Skeletal muscle tissue (tissue), 4 donors: ENCODE data around the gene SFT2D1. TPM values are rescaled to one million over a fixed set of nuclear protein-coding genes. Genes with fewer than 3 reads are reported as not detected.
"Not testable (repeated sequence)": the region's sequence is repeated elsewhere in the genome, so short reads cannot be mapped to it uniquely, and the experiment has no call there.

Experiments
- H3K27ac ChIP-seq: one replicate; pipeline ENCODE4 v1.7.0; 2013; ENCODE audit warnings: mild to moderate bottlenecking, low read depth, low read length, inconsistent platforms
- H3K27me3 ChIP-seq, 3 donors: one replicate each; pipeline ENCODE4 v1.7.0; 2013; ENCODE audit warnings: low read length in 3 of 3; ENCODE audit not compliant: control insufficient read depth in 3 of 3, insufficient read depth in 3 of 3
- H3K36me3 ChIP-seq, 3 donors: one replicate each; pipeline ENCODE4 v1.7.0; 2013; ENCODE audit warnings: low read length in 3 of 3; ENCODE audit not compliant: control insufficient read depth in 3 of 3, insufficient read depth in 3 of 3
- H3K4me1 ChIP-seq, 3 donors: one replicate each; pipeline ENCODE4 v1.7.0; 2013; ENCODE audit warnings: low read length in 3 of 3, mild to moderate bottlenecking in 3 of 3; ENCODE audit not compliant: control insufficient read depth in 3 of 3, insufficient read depth in 3 of 3
- H3K4me3 ChIP-seq, 3 donors: one replicate each; pipeline ENCODE4 v1.7.0; 2013; ENCODE audit warnings: low read length in 3 of 3
- H3K9ac ChIP-seq, 3 donors: one replicate each; pipeline ENCODE4 v1.7.0; 2013; ENCODE audit warnings: low read length in 3 of 3, mild to moderate bottlenecking in 3 of 3, moderate library complexity in 2 of 3, low read depth in 1 of 3
- H3K9me3 ChIP-seq, 3 donors: one replicate each; pipeline ENCODE4 v1.7.0; 2013; ENCODE audit warnings: low read length in 3 of 3; ENCODE audit not compliant: control insufficient read depth in 3 of 3
- total RNA-seq: library from RNA; depleted of rRNA; stranded (reverse); fragments of >200 nt; gene quantifications from one replicate; pipeline ENCODE4 v1.2.3, GENCODE V29; 2014
- donor health status: Osteomylitis.

SFT2D1 gene
- 20.9 TPM for total RNA-seq

- no peaks in the 10 kb centered on the region for H3K9me3 ChIP-seq
- H3K9ac ChIP-seq, result peak within 1 kb of the TSS; percentile 96 to 98 (median 98)
- peak within 1 kb of the TSS; percentile 94 to 99 (median 99) for H3K4me3 ChIP-seq
- peaks cover 13 to 29% (median 13%) of the 10 kb centered on the region in 3 donors for H3K4me1 ChIP-seq
- peak within 1 kb of the TSS; percentile 90 for H3K27ac ChIP-seq
- peaks cover 0 to 4% (median 2%) of the 10 kb centered on the region in 3 donors for H3K36me3 ChIP-seq
- no peaks in the 10 kb centered on the region for H3K27me3 ChIP-seq
Measured at GRCh38 chr6:166342349-166343149, at the start of gene SFT2D1. Gene SFT2D1 (minus strand): TSS chr6:166342545. CDS start chr6:166342481, 64 bp downstream.

- Histone ChIP-seq H3K4me1 (peaks cover 0 to 1% (median 1%) of the 10 kb centered on the region in 3 donors), H3K9me3 (no peaks in the 10 kb centered on the region), H3K9ac (no peak overlapping the region), H3K4me3 (no peak overlapping the region), H3K27me3 (peaks cover 0 to 3% (median 0%) of the 10 kb centered on the region in 3 donors), H3K27ac (no peak overlapping the region), H3K36me3 (no peaks in the 10 kb centered on the region)
Measured at GRCh38 chr6:166389119-166389518, 46.8 kb upstream of the SFT2D1 start.

GRCh38 chr6:166388290-166389004 is 46.1 kb upstream of the SFT2D1 start:
- no peaks in the 10 kb centered on the region for H3K36me3 ChIP-seq
- H3K4me1 ChIP-seq, result peaks cover 0 to 8% (median 0%) of the 10 kb centered on the region in 3 donors
- no peak overlapping the region for H3K27ac ChIP-seq
- no peaks in the 10 kb centered on the region for H3K9me3 ChIP-seq
- H3K4me3 ChIP-seq, result no peak overlapping the region
- peaks cover 0 to 3% (median 0%) of the 10 kb centered on the region in 3 donors for H3K27me3 ChIP-seq
- H3K9ac ChIP-seq, result no peak overlapping the region

GRCh38 chr6:166387642-166388289 is 45.4 kb upstream of the SFT2D1 start:
- no peak overlapping the region for H3K4me3 ChIP-seq
- H3K36me3 ChIP-seq, result no peaks in the 10 kb centered on the region
- no peak overlapping the region for H3K9ac ChIP-seq
- H3K27me3 ChIP-seq, result peaks cover 0 to 3% (median 0%) of the 10 kb centered on the region in 3 donors
- H3K9me3 ChIP-seq, result no peaks in the 10 kb centered on the region
- H3K27ac ChIP-seq, result no peak overlapping the region
- H3K4me1 ChIP-seq, result peaks cover 0 to 8% (median 0%) of the 10 kb centered on the region in 3 donors

GRCh38 chr6:166387098-166387497 is 44.8 kb upstream of the SFT2D1 start:
- H3K27ac ChIP-seq, H3K4me1 ChIP-seq, H3K9ac ChIP-seq, H3K36me3 ChIP-seq, H3K27me3 ChIP-seq, H3K9me3 ChIP-seq, H3K4me3 ChIP-seq: not testable (repeated sequence)

GRCh38 chr6:166386111-166386510 is 43.8 kb upstream of the SFT2D1 start:
- H3K4me1 ChIP-seq, result peaks cover 2 to 18% (median 6%) of the 10 kb centered on the region in 3 donors
- H3K27me3 ChIP-seq, result peaks cover 0 to 2% (median 0%) of the 10 kb centered on the region in 3 donors
- no peak overlapping the region for H3K27ac ChIP-seq
- H3K9ac ChIP-seq, result no peak overlapping the region
- H3K4me3 ChIP-seq, result no peak overlapping the region
- H3K36me3 ChIP-seq, result no peaks in the 10 kb centered on the region
- H3K9me3 ChIP-seq, result no peaks in the 10 kb centered on the region

GRCh38 chr6:166383802-166384363 is 41.5 kb upstream of the SFT2D1 start:
- not testable (repeated sequence) for H3K36me3 ChIP-seq
- Histone ChIP-seq H3K4me1 (peaks cover 8 to 28% (median 12%) of the 10 kb centered on the region in 3 donors), H3K9ac (peak overlapping the region; percentile 69 to 97 (median 86))

GRCh38 chr6:166382933-166383801 is 40.8 kb upstream of the SFT2D1 start, which contains the start of gene MPC1:
Gene MPC1 (minus strand): TSS chr6:166382940. CDS start chr6:166382876, 64 bp downstream.
- H3K27me3 ChIP-seq, result no peaks in the 10 kb centered on the region
- H3K36me3 ChIP-seq, result no peaks in the 10 kb centered on the region
- peak within 1 kb of the TSS; percentile 98 for H3K27ac ChIP-seq
- peak within 1 kb of the TSS; percentile 90 to 98 (median 97) for H3K9ac ChIP-seq
- no peaks in the 10 kb centered on the region for H3K9me3 ChIP-seq
- H3K4me1 ChIP-seq, result peaks cover 8 to 28% (median 12%) of the 10 kb centered on the region in 3 donors
- peak within 1 kb of the TSS; percentile 90 to 98 (median 93) for H3K4me3 ChIP-seq

More at GRCh38 chr6:166383802-166384363, 41.5 kb upstream of the SFT2D1 start:
- H3K27me3 ChIP-seq, H3K9me3 ChIP-seq: not testable (repeated sequence)
- Histone ChIP-seq H3K27ac (peak overlapping the region; percentile 98), H3K4me3 (peak overlapping the region; percentile 90 to 98 (median 93))

GRCh38 chr6:166382500-166382932 is 40.2 kb upstream of the SFT2D1 start:
- H3K27me3 ChIP-seq, result no peaks in the 10 kb centered on the region
- peak overlapping the region; percentile 98 for H3K27ac ChIP-seq
- no peaks in the 10 kb centered on the region for H3K9me3 ChIP-seq
- H3K36me3 ChIP-seq, result no peaks in the 10 kb centered on the region
- peak overlapping the region; percentile 88 to 98 (median 93) for H3K4me3 ChIP-seq
- H3K4me1 ChIP-seq, result peaks cover 8 to 28% (median 12%) of the 10 kb centered on the region in 3 donors
- peak overlapping the region; percentile 90 to 98 (median 97) for H3K9ac ChIP-seq
